K562 (cell line): ENCODE results near the gene PSMA5. TPM values are rescaled to one million over a fixed set of nuclear protein-coding genes. Genes with fewer than 3 reads are reported as not detected.
A peak's percentile ranks its signal among the peaks of the same experiment; 100 is the strongest.

ENCODE experiments used
- BCL6 ChIP-seq: fragments of 250-450 bp; sonication (Bioruptor Pico); IDR thresholded peaks from 2 replicates; pipeline ENCODE4 v1.4.0; 2020
- BMI1 ChIP-seq: fragments of 150-350 bp; IDR thresholded peaks from 2 replicates; pipeline ENCODE4 v1.6.1; 2014; ENCODE audit warnings: low read length
- DACH1 ChIP-seq: fragments of 450-650 bp; IDR thresholded peaks from 2 replicates; pipeline ENCODE4 v1.6.1; 2018; ENCODE audit not compliant: partially characterized antibody
- FUS ChIP-seq: fragments of 200-400 bp; formaldehyde crosslinking; optimal IDR thresholded peaks from 2 replicates; pipeline ENCODE3; 2017; ENCODE audit warnings: low read depth, low read length
- IRF1 ChIP-seq: sonication (generic); formaldehyde crosslinking; IDR thresholded peaks from 2 replicates; pipeline ENCODE4 v1.8.0; 2022; ENCODE audit warnings: missing genetic modification reagents, mild to moderate bottlenecking, borderline replicate concordance
- MBD2 ChIP-seq: sonication (generic); IDR thresholded peaks from 2 replicates; pipeline ENCODE4 v1.6.1; 2016; ENCODE audit warnings: low read depth, borderline replicate concordance
- MECOM ChIP-seq: fragments of 250-450 bp; sonication (Bioruptor Pico); IDR thresholded peaks from 2 replicates; pipeline ENCODE4 v1.8.0; 2022; ENCODE audit warnings: inconsistent platforms
- SFPQ ChIP-seq: fragments of 200-400 bp; formaldehyde crosslinking; IDR thresholded peaks from 2 replicates; pipeline ENCODE4 v1.6.1; 2017; ENCODE audit warnings: mild to moderate bottlenecking, low read depth, low read length, moderate library complexity
- SIN3B ChIP-seq: fragments of 450-650 bp; IDR thresholded peaks from 2 replicates; pipeline ENCODE4 v1.6.1; 2017; ENCODE audit warnings: low read depth, mild to moderate bottlenecking, moderate library complexity
- SUPT5H ChIP-seq: fragments of 450-650 bp; IDR thresholded peaks from 2 replicates; pipeline ENCODE4 v1.6.1; 2016
- TAF9B ChIP-seq: fragments of 450-650 bp; IDR thresholded peaks from 2 replicates; pipeline ENCODE4 v1.6.1; 2018; ENCODE audit warnings: mild to moderate bottlenecking; ENCODE audit not compliant: partially characterized antibody
- TBL1XR1 ChIP-seq, 2 experiments: IDR thresholded peaks; 2 replicates each; pipeline ENCODE4 v1.6.1; 2012; ENCODE audit warnings: improper control_type of control experiment in 2 of 2, low read length in 2 of 2, mild to moderate bottlenecking in 1 of 2
- polyA plus RNA-seq, 8 experiments: library from polyadenylated mRNA; depleted of rRNA in 4 of 8; stranded (reverse) in 5 of 8; unstranded in 3 of 8; fragments of >200 nt; fragmentation: Nextera tagmentation in 2 of 8; fragmentation: Illumina TruSeq in 1 of 8; extraction: Ambion mirVana in 2 of 8; extraction: Trizol in 1 of 8; gene quantifications; 2 replicates each; pipeline versions ENCODE4 v1.2.1 to v1.2.3, GENCODE V29; 2011 to 2014; ENCODE audit warnings: inconsistent platforms in 1 of 8, missing spikeins in 1 of 8
- total RNA-seq, 7 experiments: library from RNA; depleted of rRNA in 6 of 7; stranded (reverse); fragments of >200 nt in 6 of 7; fragmentation: Illumina TruSeq in 2 of 7; extraction: Trizol in 2 of 7; gene quantifications; 2 replicates each; pipeline versions ENCODE4 v1.2.1 to v1.2.3, GENCODE V29; 2011 to 2021; ENCODE audit warnings: low replicate concordance in 1 of 7
- TF ChIP-seq, protein P1 (sequence below): fragments of 250-450 bp; sonication (Bioruptor Pico); IDR thresholded peaks from 2 replicates; pipeline ENCODE4 v1.4.0; 2020
- TF ChIP-seq, protein P2 (sequence below), 2 experiments: IDR thresholded peaks; 2 replicates each; pipeline ENCODE4 v1.6.1; 2012; ENCODE audit warnings: improper control_type of control experiment in 2 of 2, low read depth in 2 of 2, low read length in 2 of 2, borderline replicate concordance in 1 of 2
- TF ChIP-seq, protein P3 (sequence below): fragments of 450-650 bp; formaldehyde crosslinking; IDR thresholded peaks from 2 replicates; pipeline ENCODE4 v1.4.0; 2020; ENCODE audit warnings: mild to moderate bottlenecking, moderate library complexity

Gene PSMA5
- total and polyA plus RNA-seq, 9 of the 15 experiments (the other 6 are each of a cell fraction or from before 2014, with no cell fraction given), result 82.6 to 542 (median 287) TPM

DNA sequence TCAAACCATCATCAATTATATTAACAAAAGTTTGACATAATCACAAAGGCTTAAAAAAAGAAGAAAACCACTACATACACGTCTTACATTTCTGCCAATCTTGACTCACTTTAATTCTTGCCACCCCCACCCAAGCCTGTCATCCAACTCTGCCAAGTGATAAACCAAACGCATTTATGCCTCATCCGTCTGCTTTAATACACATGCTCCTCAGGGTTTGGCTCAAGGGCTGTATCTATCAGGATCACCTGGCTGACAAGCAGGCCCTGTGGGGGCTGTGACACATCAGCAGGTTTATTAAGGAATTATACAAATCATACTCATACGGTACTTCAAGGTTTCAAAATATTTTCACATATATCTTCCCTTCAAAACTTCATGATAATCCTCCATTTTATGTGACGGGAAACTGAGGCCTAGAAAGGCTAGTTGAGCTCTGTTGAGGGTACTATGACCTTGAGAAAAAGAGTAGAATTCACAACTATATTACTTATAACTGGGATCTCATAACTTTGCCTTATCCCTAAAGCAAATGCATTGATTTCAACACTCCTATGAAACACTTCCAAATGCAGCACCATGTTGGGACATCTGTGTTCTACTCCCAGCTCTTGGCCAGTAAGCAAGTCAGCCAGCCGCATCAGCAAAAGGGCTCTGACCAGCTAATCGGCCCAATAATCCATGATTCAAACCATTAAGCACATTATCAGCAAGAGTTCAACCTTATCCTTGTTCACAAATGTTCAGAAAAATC lies 37.2 kb downstream of the PSMA5 start (continued):
- TF ChIP-seq, protein P1, sequence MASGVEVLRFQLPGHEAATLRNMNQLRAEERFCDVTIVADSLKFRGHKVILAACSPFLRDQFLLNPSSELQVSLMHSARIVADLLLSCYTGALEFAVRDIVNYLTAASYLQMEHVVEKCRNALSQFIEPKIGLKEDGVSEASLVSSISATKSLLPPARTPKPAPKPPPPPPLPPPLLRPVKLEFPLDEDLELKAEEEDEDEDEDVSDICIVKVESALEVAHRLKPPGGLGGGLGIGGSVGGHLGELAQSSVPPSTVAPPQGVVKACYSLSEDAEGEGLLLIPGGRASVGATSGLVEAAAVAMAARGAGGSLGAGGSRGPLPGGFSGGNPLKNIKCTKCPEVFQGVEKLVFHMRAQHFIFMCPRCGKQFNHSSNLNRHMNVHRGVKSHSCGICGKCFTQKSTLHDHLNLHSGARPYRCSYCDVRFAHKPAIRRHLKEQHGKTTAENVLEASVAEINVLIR (CRISPR knock-in tag), result no peak
- TF ChIP-seq TBL1XR1 (IDR thresholded peaks at IDR 0.05; ENCODE audit: low read length in 2 of 2) (peak in 1 of 2 experiments; percentile 9; a peak in 1 of 4 replicates), MBD2 (no peak), FUS (no peak), MECOM (CRISPR knock-in tag) (0 out of 2 replicates have a peak, but pooled peaks have one; percentile 53), DACH1 (no peak), IRF1 (CRISPR knock-in tag) (no peak), SFPQ (no peak), SIN3B (no peak), TAF9B (no peak), BCL6 (CRISPR knock-in tag) (no peak), BMI1 (no peak), SUPT5H (peak; percentile 34; the same call in 1 of the 2 replicates)
- TF ChIP-seq, protein P2, sequence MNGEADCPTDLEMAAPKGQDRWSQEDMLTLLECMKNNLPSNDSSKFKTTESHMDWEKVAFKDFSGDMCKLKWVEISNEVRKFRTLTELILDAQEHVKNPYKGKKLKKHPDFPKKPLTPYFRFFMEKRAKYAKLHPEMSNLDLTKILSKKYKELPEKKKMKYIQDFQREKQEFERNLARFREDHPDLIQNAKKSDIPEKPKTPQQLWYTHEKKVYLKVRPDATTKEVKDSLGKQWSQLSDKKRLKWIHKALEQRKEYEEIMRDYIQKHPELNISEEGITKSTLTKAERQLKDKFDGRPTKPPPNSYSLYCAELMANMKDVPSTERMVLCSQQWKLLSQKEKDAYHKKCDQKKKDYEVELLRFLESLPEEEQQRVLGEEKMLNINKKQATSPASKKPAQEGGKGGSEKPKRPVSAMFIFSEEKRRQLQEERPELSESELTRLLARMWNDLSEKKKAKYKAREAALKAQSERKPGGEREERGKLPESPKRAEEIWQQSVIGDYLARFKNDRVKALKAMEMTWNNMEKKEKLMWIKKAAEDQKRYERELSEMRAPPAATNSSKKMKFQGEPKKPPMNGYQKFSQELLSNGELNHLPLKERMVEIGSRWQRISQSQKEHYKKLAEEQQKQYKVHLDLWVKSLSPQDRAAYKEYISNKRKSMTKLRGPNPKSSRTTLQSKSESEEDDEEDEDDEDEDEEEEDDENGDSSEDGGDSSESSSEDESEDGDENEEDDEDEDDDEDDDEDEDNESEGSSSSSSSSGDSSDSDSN (IDR thresholded peaks at IDR 0.05; ENCODE audit: borderline replicate concordance in 1 of 2, low read depth in 2 of 2, low read length in 2 of 2), result no peak
- TF ChIP-seq, protein P3, sequence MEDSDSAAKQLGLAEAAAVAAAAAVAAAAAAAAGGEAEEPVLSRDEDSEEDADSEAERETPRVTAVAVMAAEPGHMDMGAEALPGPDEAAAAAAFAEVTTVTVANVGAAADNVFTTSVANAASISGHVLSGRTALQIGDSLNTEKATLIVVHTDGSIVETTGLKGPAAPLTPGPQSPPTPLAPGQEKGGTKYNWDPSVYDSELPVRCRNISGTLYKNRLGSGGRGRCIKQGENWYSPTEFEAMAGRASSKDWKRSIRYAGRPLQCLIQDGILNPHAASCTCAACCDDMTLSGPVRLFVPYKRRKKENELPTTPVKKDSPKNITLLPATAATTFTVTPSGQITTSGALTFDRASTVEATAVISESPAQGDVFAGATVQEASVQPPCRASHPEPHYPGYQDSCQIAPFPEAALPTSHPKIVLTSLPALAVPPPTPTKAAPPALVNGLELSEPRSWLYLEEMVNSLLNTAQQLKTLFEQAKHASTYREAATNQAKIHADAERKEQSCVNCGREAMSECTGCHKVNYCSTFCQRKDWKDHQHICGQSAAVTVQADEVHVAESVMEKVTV, result no peak
